Endothelial cell of umbilical vein (primary cell): ENCODE results near the gene FAM117B. TPM values are rescaled to one million over a fixed set of nuclear protein-coding genes. Genes with fewer than 3 reads are reported as not detected.
"Not testable (repeated sequence)": the region's sequence is repeated elsewhere in the genome, so short reads cannot be mapped to it uniquely, and the experiment has no call there.

Source experiments
- BruUV-seq: library from RNA; stranded (reverse); fragments of 400-500 nt; replicated peaks from 2 replicates; lab custom pipeline; 2021; lab: Mats Ljungman, UMichigan
- CTCF ChIA-PET: fragments of 300-600, 350-600 bp; sonication (Branson Sonifier 250); formaldehyde crosslinking; loops from one replicate; lab custom pipeline; 2021; ENCODE audit warnings: antibody characterized with exemption, inconsistent platforms; lab: Charles Lee
- POLR2A ChIA-PET: fragments of 300-600, 350-600 bp; sonication (Branson Sonifier 250); formaldehyde crosslinking; loops from one replicate; lab custom pipeline; 2021; ENCODE audit warnings: antibody characterized with exemption, inconsistent platforms; lab: Charles Lee
- DNase-seq: peaks from one replicate; pipeline ENCODE4 v3.0.0-alpha.2; 2011; ENCODE audit warnings: low read depth, low spot score
- FAIRE-seq: peaks from 2 replicates; lab custom pipeline; 2011; peaks lifted over from hg19 to GRCh38; lab: Jason Lieb, UNC
- H2AFZ ChIP-seq: 2 replicates; pipeline ENCODE4 v1.6.0; 2012; ENCODE audit warnings: low read depth, low read length, control low read depth, inconsistent platforms
- H3K27ac ChIP-seq: 2 replicates; pipeline ENCODE4 v1.5.1; 2011; ENCODE audit warnings: low read depth, mild to moderate bottlenecking, control low read depth, low read length, moderate library complexity; ENCODE audit not compliant: insufficient read depth
- H3K27me3 ChIP-seq, 2 experiments: 2 replicates each; pipeline versions ENCODE4 v1.6.0 to v1.6.1; 2011; ENCODE audit warnings: low read length in 2 of 2, mixed read lengths in 1 of 2; ENCODE audit not compliant: control insufficient read depth in 2 of 2, insufficient read depth in 2 of 2
- H3K36me3 ChIP-seq, 2 experiments: 2 replicates in 1 of 2; 3 replicates in 1 of 2; pipeline ENCODE4 v1.5.1; 2011; ENCODE audit warnings: low read length in 2 of 2, mild to moderate bottlenecking in 1 of 2, moderate library complexity in 1 of 2; ENCODE audit not compliant: control insufficient read depth in 2 of 2, insufficient read depth in 2 of 2; ENCODE audit errors: extremely low read depth in 1 of 2
- H3K4me1 ChIP-seq: 3 replicates; pipeline ENCODE4 v1.5.1; 2011; ENCODE audit warnings: mild to moderate bottlenecking, low read length; ENCODE audit not compliant: control insufficient read depth, insufficient read depth; ENCODE audit errors: extremely low read depth
- H3K4me2 ChIP-seq: 2 replicates; pipeline ENCODE4 v1.6.1; 2011; ENCODE audit warnings: low read length, control low read depth, mixed read lengths; ENCODE audit not compliant: insufficient read depth
- H3K4me3 ChIP-seq, 3 experiments: fragments of 200-600 bp in 1 of 3; sonication (generic), shearing (Covaris generic) in 1 of 3; replicated peaks in 1 of 3; 2 replicates each; pipeline ENCODE4 v1.5.1; 2011 to 2016; ENCODE audit warnings: control low read depth in 3 of 3, low read length in 3 of 3, mild to moderate bottlenecking in 2 of 3, inconsistent platforms in 1 of 3, low read depth in 1 of 3, moderate library complexity in 1 of 3; ENCODE audit not compliant: insufficient read depth in 1 of 3
- H3K79me2 ChIP-seq: 2 replicates; pipeline ENCODE4 v1.6.0; 2012; ENCODE audit warnings: low read length, inconsistent platforms; ENCODE audit not compliant: control insufficient read depth, insufficient read depth
- H3K9ac ChIP-seq: replicated peaks from 2 replicates; pipeline ENCODE3; 2011; ENCODE audit warnings: low read length, control low read depth; ENCODE audit not compliant: insufficient read depth; ENCODE audit errors: extremely low read depth
- H3K9me1 ChIP-seq: replicated peaks from 3 replicates; pipeline ENCODE4 v1.6.0; 2011; ENCODE audit warnings: mild to moderate bottlenecking, low read length; ENCODE audit not compliant: control insufficient read depth, insufficient read depth; ENCODE audit errors: extremely low read depth
- H3K9me3 ChIP-seq: replicated peaks from 2 replicates; pipeline ENCODE4 v1.5.1; 2012; ENCODE audit warnings: low read length, inconsistent platforms; ENCODE audit not compliant: control insufficient read depth, insufficient read depth
- H4K20me1 ChIP-seq: replicated peaks from 2 replicates; pipeline ENCODE3; 2011; ENCODE audit warnings: mild to moderate bottlenecking, low read length; ENCODE audit not compliant: control insufficient read depth, insufficient read depth; ENCODE audit errors: extremely low read depth
- GATA2 ChIP-seq: IDR thresholded peaks from 2 replicates; pipeline ENCODE4 v1.7.0; 2011; ENCODE audit warnings: low read depth, mild to moderate bottlenecking, moderate library complexity, mixed read lengths, low read length; ENCODE audit not compliant: insufficient read length, insufficient read depth
- JUN ChIP-seq: IDR thresholded peaks from 2 replicates; pipeline ENCODE4 v1.6.1; 2011; ENCODE audit warnings: borderline replicate concordance, low read depth; ENCODE audit not compliant: insufficient read length, insufficient read depth
- MYC ChIP-seq: IDR thresholded peaks from one replicate; pipeline ENCODE4 v1.6.1; 2011; ENCODE audit warnings: mild to moderate bottlenecking, low read depth, low read length
- POLR2AphosphoS5 ChIP-seq: IDR thresholded peaks from 2 replicates; pipeline ENCODE4 v1.6.1; 2012; ENCODE audit warnings: low read depth, mild to moderate bottlenecking, control low read depth, low read length, moderate library complexity; ENCODE audit not compliant: insufficient read depth
- dilution Hi-C: fragments of 300-500 bp; cut with MboI; formaldehyde crosslinking; loops from one replicate; pipeline ENCODE4 v1.15.0; 2019; ENCODE audit warnings: low sequenced_read_pairs; ENCODE audit not compliant: extremely low pct_ligation_motif_present
- intact Hi-C: fragments of 100-400 bp; cut with micrococcal nuclease; formaldehyde crosslinking; loops from one replicate; pipeline ENCODE4 v1.10.0; 2022
- polyA plus RNA-seq, 4 experiments: library from polyadenylated mRNA; depleted of rRNA in 3 of 4; stranded (reverse) in 3 of 4; unstranded in 1 of 4; fragments of >200 nt; gene quantifications; 2 replicates each; pipeline versions ENCODE4 v1.2.1 to v1.2.3, GENCODE V29; 2011 to 2012; ENCODE audit warnings: missing spikeins in 1 of 4
- total RNA-seq: library from RNA; stranded (reverse); gene quantifications from 2 replicates; pipeline ENCODE4 v1.2.3, GENCODE V29; 2021

The FAM117B gene
- total and polyA plus RNA-seq, 2 donors (not counting 3 experiments of a cell fraction or from before 2014, with no cell fraction given), result 1.3 to 7.0 TPM

DNA sequence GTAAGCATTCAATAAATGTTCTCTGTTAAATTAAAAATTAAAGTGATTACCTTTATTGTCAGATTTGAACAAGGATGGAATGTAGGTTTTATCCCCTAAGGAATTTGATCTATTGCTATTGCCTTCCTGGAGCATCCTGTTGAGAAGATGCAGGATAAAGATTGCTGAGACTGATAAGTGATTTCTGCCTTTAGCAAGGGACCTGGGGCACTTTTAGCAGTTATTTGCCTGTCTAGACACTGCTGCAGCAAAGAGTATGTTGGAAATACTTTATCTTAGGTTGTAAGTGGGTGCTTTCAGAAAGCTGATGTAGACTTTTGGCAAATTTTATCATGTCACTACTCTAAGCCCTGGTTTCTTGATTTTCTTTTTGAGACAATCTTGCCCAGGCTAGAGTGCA is 69.5 kb downstream of the FAM117B start:
- Histone ChIP-seq H3K36me3 (no peaks in the 10 kb centered on the region), H4K20me1 (no peaks in the 10 kb centered on the region), H2AFZ (no peak overlapping the region), H3K4me3 (no peak overlapping the region), H3K27me3 (no peaks in the 10 kb centered on the region), H3K9ac (no peak overlapping the region), H3K79me2 (no peaks in the 10 kb centered on the region), H3K4me1 (no peaks in the 10 kb centered on the region), H3K4me2 (no peak overlapping the region), H3K9me1 (no peaks in the 10 kb centered on the region), H3K9me3 (no peaks in the 10 kb centered on the region), H3K27ac (no peak overlapping the region)
- intact Hi-C loops, result no loop called here
- BruUV-seq, result no TSS peak
- ChIA-PET POLR2A (no interaction called here), CTCF (no interaction called here)
- dilution Hi-C loops, result no loop called here
- FAIRE-seq (no peak), DNase-seq (no peak)
- TF ChIP-seq GATA2, result peak; percentile 28
- TF ChIP-seq JUN, result no peak
- TF ChIP-seq MYC, result no peak

DNA sequence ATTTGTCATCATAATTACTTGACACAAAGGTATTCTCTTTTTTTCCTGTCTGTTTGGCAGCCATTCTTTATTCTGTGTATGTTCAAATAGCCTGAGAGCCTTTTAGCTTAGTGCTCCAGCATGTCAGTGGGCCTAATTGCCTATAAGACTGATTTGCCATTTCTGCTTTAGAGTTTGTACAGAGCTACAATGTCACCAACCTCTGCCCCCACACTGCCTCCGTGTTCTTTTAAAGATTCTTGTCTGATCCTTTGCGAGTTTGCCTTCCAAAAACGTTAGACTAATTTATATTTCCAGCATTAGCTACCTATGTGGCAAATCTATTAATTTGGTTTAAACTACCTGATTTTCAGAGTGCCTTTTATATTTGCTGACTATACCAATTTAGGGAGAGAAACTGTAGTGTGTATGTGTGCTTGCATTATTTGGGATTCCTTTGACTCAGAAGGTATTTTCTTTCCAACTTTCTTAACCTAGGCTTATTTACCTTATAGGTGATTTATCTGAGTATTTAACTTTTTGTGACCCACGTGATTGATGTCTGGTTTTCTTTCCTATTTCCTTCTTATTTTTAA is 70.8 kb downstream of the FAM117B start:
- POLR2A ChIA-PET, result no interaction called here
- H3K9me1 ChIP-seq, result no peaks in the 10 kb centered on the region
- BruUV-seq, result no TSS peak

DNA sequence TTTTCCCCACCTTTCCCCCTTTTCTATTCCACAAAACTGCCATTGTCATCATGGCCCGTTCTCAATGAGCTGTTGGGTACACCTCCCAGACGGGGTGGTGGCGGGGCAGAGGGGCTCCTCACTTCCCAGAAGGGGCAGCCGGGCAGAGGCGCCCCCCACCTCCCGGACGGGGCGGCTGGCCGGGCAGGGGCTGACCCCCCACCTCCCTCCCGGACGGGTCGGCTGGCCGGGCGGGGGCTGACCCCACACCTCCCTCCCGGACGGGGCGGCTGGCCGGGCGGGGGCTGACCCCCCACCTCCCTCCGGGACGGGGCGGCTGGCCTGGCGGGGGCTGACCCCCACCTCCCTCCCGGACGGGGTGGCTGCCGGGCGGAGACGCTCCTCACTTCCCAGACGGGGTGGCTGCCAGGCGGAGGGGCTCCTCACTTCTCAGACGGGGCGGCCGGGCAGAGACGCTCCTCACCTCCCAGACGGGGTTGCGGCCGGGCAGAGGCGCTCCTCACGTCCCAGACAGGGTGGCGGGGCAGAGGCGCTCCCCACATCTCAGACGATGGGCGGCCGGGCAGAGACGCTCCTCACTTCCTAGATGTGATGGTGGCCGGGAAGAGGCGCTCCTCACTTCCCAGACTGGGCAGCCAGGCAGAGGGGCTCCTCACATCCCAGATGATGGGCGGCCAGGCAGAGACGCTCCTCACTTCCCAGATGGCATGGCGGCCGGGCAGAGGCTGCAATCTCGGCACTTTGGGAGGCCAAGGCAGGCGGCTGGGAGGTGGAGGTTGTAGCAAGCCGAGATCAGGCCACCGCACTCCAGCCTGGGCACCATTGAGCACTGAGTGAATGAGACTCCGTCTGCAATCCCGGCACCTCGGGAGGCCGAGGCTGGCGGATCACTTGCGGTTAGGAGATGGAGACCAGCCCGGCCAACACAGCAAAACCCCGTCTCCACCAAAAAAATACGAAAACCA is 80.5 kb downstream of the FAM117B start:
- FAIRE-seq, H3K4me1 ChIP-seq, CTCF ChIA-PET, intact Hi-C loops, DNase-seq, H3K9ac ChIP-seq, H3K9me3 ChIP-seq, H3K36me3 ChIP-seq, H3K4me2 ChIP-seq, H3K27me3 ChIP-seq, H3K9me1 ChIP-seq, H3K79me2 ChIP-seq, BruUV-seq, dilution Hi-C loops, POLR2A ChIA-PET, H3K4me3 ChIP-seq, H4K20me1 ChIP-seq, H3K27ac ChIP-seq, H2AFZ ChIP-seq: not testable (repeated sequence)

More for the DNA sequence above, 70.8 kb downstream of the FAM117B start:
- intact Hi-C loops, result no loop called here
- no peaks in the 10 kb centered on the region for H3K79me2 ChIP-seq
- dilution Hi-C loops, result no loop called here
- no peaks in the 10 kb centered on the region for H4K20me1 ChIP-seq
- FAIRE-seq (no peak), DNase-seq (no peak)
- TF ChIP-seq POLR2AphosphoS5, result no peak
- no peak for TF ChIP-seq MYC
- no peak overlapping the region for H3K9ac ChIP-seq
- no peak overlapping the region for H3K4me2 ChIP-seq
- CTCF ChIA-PET, result no interaction called here
- H3K4me3 ChIP-seq, result no peak overlapping the region
- no peak overlapping the region for H2AFZ ChIP-seq
- no peak overlapping the region for H3K27ac ChIP-seq
- no peaks in the 10 kb centered on the region for H3K4me1 ChIP-seq
- no peaks in the 10 kb centered on the region for H3K9me3 ChIP-seq
- no peaks in the 10 kb centered on the region for H3K36me3 ChIP-seq
- H3K27me3 ChIP-seq, result no peaks in the 10 kb centered on the region
